Left renal cortex interstitium (tissue), 4 donors: ENCODE measurements around the gene COG3. TPM values are rescaled to one million over a fixed set of nuclear protein-coding genes. Genes with fewer than 3 reads are reported as not detected.
A peak's percentile ranks its signal among the peaks of the same experiment; 100 is the strongest.

Experiments used
- DNase-seq, 4 donors: peaks; one replicate each; pipeline ENCODE4 v3.0.0-alpha.2; 2013; ENCODE audit warnings: low read depth in 4 of 4, low spot score in 2 of 4, missing footprints in 1 of 4
- polyA plus RNA-seq, 4 donors: library from polyadenylated mRNA; unstranded; fragments of 120-200 nt; gene quantifications; one replicate each; pipeline ENCODE4 v1.2.1, GENCODE V29; 2013; ENCODE audit not compliant: insufficient read length in 4 of 4

The COG3 gene
- polyA plus RNA-seq, 4 donors = 27.9 to 35.8 (median 33.3) TPM

DNA sequence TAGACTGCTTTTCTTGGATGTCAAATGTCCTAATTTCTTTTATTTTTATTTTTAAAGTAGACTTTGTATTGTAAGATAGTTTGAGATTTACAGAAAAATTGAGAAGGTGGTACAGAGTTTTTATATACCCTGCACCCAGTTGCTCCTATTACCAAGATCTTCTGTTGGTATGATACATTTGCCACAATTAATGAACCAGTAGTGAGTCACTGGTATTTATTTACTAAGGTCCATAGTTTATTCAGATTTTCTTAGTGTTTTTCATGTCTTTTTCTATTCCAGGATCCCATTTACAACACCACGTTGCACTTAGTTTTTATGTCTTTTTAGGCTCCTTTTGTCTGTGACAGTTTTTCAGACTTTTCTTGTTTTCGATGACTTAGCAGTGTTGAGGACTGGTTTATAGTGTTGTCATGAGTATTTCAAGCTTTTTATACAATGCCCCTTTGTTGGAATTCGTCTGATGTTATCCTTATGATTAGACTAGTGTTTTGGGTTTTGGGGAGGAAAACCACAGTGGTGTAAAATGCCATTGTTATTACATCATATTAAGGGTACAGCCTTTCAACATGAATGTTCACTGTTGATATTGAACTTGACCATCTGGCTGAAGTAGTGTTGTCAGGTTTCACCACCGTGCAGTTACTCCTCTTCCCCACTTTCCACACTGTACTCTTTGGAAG is 35.9 kb downstream of the COG3 start:
- DNase-seq = no peak

DNA sequence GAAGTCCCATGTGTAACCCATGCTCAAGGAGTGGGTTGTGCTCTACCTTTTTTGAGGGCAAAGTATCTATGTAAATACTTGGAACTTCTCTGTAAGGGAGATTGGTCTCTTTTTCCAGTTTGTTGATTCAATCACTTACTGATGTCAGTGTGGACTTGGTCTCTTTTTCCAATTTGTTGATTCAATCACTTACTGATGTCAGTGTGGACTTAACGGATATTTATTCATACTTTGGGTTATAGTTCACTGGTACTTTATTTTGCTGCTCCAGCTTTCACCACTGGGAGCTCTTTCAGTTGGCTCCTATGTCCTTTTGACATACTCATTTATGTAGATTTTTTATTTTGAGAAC is 36.4 kb downstream of the COG3 start:
- no peak for DNase-seq

DNA sequence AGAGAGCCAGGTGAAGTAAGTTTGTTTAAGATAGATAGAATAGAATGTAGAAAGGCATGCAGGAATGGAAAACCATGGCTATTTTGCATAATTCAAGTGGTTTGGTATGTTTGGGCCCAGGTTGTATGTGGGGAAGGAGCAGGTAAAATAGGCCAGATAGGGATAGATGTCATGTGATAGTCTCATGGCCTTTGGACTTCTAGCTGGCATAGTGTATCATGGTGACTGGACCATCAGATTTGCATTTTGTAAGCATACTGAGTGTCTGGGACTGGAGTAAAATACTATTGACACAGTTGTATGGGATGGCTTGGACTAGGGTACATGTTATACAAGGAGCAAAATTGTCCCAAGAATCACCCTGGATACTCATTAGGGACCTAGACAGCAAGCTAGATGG is 38.9 kb downstream of the COG3 start:
- DNase-seq = no peak

DNA sequence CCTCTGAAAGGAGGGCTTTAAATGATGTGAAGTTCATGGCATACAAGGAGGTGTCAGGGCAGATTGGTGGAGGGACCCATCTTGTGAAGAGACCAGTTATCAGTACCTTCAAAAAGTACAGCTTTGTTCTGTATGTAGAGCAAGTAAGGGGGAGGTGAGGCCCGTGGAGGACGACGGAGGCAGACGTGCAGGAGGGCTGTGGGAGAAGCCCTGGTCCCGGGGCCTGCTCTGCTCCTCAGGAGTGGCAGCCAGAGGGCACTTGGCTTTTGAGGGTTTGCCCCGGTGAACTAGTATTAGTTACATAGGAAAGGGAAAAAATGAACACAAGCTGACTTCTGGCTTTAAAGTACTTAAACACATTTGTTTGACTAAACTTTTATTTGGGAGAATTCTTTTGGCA is 42.1 kb downstream of the COG3 start:
- DNase-seq = no peak

DNA sequence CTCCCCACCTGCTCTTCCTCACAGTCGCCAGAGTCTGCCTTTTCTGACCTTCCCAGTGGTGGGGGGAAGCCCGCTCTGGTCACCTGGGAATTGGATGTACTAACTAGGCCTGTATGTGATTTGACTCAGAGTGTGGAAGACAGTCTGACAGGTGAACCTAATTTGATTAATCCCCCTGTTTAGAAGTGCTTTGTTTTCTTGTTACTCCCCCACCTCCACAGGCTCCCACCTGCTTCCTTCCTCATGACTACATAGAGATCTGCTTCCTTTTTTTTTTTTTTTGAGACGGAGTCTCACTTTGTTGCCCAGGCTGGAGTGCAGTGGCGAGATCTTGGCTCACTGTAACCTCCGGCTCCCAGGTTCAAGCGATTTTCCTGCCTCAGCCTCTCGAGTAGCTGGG is 44.0 kb downstream of the COG3 start:
- DNase-seq = no peak

DNA sequence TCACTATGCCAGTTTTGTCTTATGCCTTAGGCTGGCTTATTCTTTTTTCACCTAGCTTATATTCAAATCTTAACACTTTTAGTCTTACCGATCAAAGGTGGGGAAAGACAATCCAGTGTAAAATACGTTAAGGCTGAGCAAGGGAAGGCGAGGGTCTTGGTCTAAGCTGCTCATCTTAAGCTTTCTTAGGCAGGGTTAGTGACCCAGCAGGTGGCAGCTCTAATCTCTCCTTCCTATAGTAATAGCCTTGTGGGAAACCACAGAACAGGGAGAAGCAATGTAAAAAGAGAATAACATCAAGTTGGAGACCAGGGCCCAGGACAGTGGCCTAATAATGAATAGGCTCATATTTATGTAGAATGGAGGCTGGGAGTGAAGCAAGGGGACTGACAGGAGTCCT is 45.9 kb downstream of the COG3 start:
- DNase-seq = no peak

DNA sequence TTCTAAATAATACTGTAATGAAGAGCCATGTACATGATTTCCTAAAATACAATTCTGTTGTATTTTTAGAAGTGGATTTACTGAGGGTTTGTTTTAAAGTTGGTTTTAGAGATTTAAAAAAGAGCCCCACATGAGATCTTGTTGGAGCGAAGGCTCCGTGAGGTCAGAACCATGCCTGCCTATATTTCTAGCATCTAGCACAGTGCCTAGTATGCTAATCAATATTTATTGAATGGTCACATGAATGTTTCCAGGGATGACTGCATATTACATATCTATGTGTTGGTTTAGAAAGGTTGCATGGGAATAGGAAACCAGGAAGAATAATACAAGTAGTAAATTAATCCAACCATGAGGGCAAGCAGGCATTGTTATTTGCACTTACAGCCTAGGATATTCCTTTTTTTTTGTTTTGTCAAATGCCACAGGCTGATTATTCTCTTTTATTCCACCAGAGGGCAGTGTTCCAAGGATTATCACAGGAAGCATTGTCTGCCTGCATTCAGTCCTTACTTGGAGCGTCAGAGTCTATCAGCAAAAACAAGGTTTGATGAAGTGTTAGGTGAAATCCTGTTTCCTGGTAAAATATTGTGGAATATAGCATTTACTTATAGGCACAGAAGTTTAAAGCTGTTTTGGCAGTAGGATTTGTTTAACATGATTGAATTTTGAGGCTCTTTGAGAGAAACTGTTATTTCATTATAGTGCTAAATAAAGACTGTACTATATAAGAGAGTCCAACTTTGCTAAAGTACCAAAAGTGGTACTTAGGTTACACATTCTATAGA is 46.8 kb downstream of the COG3 start:
- DNase-seq = peak; percentile 25 to 69 (median 47)

DNA sequence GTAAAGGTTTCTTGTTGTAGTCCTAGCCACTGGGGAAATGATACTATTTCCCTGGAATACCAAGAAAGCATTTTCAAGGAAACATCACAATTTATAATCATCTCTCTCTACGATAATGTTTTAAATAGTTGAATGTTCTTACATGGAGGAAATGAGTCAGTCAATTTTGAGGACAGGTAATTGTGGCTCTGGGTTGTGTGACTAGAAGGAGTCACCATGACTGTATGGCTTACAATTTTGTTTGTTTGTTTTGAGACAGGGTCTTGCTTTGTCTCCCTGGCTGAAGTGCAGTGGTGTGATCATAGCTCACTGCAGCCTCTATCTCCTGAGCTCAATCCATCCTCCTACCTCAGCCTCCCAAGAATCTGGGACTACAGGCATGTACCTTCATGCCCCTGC is 47.4 kb downstream of the COG3 start:
- DNase-seq = no peak

DNA sequence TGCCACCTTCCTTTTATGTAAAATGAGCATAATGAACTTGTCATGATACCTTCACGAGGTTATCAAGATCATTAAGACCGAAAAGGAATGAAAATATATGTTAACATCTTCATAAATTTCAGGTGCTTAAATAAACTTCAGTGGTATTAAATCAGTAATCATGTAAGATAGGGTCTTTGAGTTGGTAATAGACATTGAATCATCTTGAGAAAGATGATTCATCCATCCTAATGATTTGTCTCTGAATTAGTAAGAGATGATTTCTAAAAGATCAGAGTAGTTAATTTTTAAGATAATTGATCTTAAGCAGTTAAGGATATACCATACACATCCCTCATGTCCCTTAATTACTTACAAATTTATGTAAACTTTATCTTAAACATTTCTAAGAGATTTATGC is 52.0 kb downstream of the COG3 start:
- DNase-seq = no peak

DNA sequence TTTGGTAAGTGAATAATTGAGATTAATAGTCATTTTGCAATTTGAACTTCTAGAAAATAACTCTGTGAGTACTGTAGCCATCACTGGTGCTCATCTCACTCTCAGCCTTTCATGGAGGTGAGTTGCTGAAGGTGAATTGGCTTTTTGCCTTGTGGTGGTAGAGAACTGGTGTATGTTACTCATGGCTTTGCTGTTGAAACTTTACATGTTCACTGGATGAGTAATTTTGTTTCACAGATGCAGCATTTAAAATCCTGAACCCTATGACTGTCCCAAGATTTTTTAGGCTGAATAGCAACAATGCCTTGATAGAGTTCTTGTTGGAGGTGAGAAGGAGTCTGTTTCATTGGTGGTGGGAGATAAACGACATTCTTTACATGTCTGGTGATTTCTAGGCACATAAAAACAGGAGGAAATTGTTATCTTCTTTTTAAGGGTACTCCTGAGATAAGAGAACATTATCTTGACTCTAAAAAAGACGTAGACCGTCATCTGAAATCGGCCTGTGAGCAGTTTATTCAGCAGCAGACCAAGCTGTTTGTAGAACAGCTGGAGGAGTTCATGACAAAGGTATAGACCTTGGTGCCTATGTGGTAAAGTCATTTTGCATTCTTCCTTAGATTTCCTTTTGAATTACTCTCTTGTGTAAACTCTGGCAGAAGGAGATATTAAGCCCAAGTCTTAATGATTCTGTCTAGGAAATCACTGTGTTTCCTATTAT is 53.9 kb downstream of the COG3 start:
- no peak for DNase-seq

DNA sequence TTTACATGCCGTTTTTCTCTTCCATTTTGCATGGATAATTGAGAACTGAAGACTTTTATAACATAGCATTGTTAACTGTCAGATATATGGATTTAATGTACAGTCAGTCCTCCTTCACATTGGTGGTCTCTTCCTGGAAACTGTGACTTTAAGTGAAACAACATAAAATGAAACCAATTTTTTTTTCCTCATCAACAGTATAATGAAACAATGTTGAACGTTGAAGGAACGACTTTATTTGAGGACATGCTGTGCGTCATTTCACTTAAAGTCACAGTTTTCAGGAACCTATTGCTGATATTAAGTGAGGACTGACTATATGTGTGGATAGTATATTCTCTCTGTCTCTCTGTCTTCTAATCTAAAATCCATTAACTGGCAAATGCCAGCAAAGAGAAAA is 54.8 kb downstream of the COG3 start:
- DNase-seq = no peak

DNA sequence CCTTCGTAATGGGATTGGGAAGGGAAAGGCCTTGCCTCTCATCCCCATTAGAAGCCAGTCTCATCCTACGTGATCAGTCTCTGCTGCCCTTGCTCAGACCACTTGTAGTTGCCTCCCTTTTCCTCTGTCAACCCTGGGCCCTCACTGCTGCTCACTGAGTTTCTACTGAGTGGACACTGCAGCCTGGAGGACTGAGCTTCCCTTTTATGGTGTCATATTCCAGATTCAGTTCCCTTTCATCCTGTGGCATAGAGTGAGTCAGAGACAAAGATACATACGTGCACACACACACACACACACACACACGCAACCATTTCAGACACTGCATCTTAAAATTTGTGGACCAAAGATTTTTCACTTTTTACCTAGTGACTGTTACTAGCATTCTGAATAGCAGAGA is 56.6 kb downstream of the COG3 start:
- no peak for DNase-seq

DNA sequence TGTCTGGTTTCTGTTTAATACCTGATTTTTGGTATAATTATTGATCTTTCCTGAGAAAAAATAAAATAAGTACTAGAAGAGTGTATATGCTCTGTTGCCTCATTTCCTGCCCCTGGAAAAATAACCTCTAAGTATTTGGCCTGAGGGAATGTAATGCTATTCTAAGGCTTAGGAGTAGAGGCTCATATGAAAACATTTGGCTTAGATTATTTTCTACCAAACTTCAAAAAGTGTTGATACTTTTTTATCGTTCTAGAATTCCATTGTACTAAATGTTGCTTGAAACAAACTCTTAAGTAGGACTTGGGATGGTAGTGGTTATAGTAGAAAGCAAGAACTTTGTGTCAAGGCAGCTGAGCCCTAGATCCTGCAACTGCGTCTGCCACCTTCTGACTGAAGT is 57.8 kb downstream of the COG3 start:
- DNase-seq = no peak

DNA sequence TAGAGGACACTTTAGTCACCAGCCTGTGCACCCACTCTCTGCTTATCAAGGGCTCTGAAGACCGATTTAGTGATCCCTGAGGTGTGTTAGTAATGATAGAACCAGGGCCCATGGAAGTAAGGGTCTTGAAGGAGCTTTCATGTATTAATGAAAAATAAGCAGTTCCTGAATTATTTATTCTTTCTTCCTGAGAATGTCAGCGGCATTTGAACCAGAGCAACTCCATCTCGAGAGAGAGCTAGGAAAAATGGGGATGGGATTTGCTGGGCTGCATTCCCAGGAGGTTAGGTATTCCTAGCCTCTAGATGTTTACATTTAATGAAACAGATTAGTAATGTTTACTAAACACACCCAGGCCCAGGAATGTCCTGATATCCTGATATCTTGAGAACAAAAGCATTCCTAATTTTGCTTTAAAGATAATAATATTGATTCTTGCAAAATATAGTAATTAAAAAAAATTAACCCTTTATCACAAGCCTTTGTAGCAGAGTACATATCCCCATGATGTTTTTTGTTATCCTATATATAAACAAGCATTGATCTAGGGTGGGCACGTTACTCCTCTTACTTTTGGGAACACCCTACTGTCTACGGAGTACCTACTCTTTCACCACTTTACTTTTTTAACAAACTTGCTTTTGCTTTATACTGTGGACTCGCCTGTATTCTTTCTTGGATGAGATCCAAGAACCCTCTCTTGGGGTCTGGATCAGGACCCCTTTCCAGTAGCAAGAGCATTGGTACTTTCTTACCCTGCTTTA is 63.1 kb downstream of the COG3 start:
- DNase-seq = no peak

DNA sequence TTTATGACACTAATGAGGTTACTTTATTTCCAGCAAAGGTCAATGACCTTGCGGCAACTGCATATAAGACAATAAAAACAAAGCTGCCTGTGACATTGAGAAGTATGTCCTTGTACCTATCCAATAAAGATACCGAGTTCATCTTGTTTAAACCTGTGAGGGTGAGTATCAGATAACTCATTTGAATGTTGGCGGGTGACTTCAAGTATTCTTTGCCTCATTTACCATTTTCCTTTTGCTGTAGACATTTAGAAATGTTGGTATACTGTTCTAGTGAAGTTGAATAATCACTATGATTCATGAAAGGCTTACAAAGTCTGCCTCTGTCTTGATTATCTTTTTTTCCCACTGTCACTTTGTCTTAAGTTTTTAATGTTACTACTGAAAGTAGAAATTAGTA is 65.0 kb downstream of the COG3 start:
- DNase-seq = no peak

DNA sequence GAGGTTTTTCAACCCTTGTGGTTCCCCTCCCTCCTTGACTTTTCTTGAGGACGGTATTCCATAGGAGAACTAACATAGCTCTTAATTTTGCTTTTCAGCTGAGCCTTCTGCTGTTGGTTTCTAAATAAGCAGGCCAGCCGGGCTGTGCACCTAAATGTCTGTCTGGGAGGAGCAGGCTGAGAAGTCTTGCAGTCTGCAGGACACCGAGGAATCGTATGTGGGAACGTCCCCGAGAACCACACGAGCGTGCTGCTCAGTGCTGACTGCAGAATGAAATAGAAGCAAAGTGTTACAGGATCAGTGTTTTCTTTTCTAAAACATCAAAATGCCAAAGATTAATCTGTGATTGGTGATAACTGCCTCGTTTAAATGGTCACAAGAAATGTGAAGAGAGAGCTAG is 69.9 kb downstream of the COG3 start:
- DNase-seq = no peak

DNA sequence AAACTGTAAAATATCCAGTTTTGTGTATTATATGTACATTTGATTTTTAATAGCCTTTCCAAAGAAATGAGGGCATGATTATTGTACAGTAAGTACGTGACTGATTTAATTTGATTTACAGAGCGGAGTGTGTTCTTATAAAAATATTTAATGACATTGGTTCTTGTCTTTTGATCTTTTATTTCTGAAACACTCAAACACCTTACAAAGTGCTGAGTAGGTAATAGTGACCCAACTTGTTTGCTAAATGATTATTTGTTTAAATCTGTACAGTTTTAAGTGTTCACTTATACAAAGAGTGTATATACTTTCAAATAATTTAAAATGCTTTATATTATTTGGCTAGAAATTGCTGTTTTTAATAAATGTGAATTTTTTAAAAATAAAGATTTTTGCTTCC is 71.5 kb downstream of the COG3 start:
- DNase-seq = no peak

DNA sequence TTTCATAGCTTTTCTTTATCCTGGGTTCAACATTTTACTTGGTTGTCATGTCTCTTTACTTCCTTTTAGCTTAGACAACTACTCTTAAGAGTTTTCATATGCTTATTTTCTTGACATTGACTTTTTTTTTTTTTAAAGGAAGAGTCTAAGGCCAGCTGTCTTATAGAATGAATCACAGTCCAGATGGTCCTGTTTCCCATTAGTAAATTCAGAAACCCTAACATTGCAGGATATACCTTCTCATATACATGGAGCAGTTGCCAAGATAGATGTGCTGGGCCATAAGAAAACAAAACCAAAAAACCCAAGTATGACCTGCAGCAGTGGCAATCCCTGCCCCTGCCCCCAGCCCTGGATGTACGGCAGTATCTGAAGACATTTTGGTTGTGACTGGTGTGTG is 72.8 kb downstream of the COG3 start:
- DNase-seq = no peak

DNA sequence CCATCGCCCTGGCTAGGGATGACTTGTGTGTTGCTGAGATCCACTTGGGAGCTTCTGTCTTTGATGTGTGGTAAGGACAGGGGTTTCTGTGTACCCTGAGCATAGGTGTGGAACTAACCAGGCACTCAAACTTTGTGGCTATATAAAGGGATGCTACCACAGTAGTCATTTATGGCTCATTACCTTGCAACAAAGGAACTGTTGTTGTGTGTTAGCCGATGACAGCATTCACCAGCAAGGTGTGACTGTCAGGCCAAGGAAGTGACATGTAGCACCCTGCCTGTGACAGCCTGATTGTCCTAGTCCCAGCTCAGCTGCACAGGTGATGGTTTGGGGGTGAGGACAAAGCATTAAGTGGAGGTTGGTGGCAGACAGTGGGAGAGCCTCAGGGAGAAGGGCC is 73.6 kb downstream of the COG3 start:
- no peak for DNase-seq

DNA sequence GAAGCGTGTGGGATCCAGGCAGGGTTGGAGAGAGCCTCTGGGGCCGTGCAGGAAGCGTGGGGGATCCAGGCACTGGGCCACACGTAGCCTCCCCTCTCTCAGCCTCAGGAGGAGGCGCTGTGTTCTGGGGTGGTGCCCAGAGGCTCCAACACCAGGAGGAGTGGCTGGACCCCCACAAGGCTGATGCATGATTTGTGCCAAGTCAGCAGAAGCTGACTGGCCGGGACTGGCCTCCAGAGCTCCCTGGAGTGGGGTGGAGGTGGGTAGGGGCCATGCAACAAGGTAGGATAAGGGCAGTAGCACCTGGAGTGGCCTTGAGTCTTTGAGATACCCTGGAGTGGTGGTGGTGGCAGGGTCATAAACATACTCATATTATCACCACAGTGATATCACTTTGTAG is 75.5 kb downstream of the COG3 start:
- DNase-seq = no peak

DNA sequence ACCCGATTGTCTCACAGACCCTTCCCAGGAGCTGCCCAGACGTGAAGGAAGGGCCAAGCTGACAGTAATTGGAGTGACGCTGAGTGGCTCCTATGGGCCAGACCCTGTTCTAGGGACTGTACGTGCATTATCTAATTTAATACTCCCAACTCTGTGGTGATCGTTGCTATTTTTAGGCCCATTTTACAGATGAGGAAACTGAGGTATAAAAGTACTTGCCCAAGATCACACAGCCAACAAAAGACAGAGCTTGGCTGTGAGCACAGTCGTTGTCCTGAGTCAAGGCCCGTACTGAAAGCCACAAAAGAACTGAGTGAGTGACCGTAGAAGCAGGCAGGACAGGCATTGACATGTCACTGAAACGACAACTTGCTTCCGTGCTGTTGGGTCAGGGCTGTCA is 76.1 kb downstream of the COG3 start:
- no peak for DNase-seq
